Mucosa of descending colon (tissue), 3 donors: ENCODE measurements around the gene CXCR3. TPM values are rescaled to one million over a fixed set of nuclear protein-coding genes. Genes with fewer than 3 reads are reported as not detected.

Experiments used
- ATAC-seq: fragments of 200-7000 bp; cut with Tn5 transposase; one replicate; pipeline ENCODE4 v1.9.1; 2020; ENCODE audit warnings: mild to moderate bottlenecking, moderate library complexity
- DNase-seq, 3 donors: peaks; one replicate each; pipeline ENCODE4 v3.0.0-alpha.2; 2020
- H3K36me3 ChIP-seq: fragments of 200-600 bp; one replicate; pipeline ENCODE4 v1.8.0; 2021; ENCODE audit warnings: low read depth, mild to moderate bottlenecking
- H3K4me1 ChIP-seq: fragments of 200-600 bp; one replicate; pipeline ENCODE4 v1.8.0; 2021; ENCODE audit warnings: low read depth, mild to moderate bottlenecking
- H3K4me3 ChIP-seq: fragments of 200-600 bp; one replicate; pipeline ENCODE4 v1.8.0; 2021; ENCODE audit warnings: mild to moderate bottlenecking
- H3K9me3 ChIP-seq: fragments of 200-600 bp; one replicate; pipeline ENCODE4 v1.8.0; 2021; ENCODE audit warnings: mild to moderate bottlenecking
- intact Hi-C, 2 donors: fragments of 100-400 bp; cut with DNase I in 1 of 2; cut with micrococcal nuclease in 1 of 2; formaldehyde crosslinking; loops; one replicate each; pipeline versions ENCODE4 v1.11.0 to v1.11.1; 2022; cut with DNase I, micrococcal nuclease
- total RNA-seq, 3 donors: library from RNA; stranded (reverse); fragmentation: NEBNext Ultra II Directional in 2 of 3; extraction: Animal tissue kit (Norgen Biotek cat#: 25700) in 2 of 3; gene quantifications; one replicate each; pipeline versions ENCODE4 v1.2.1 to v1.2.4, GENCODE V29; 2021 to 2023
- TF ChIP-seq, protein P1 (sequence below): fragments of 200-600 bp; IDR thresholded peaks from one replicate; pipeline ENCODE4 v1.8.0; 2022; ENCODE audit warnings: antibody characterized with exemption, mild to moderate bottlenecking
- donor health status: DM: no; HTN: no; CAD: no; lungs with moderate emphysema.
- donor health status: DM: no; HTN: no; CAD: no.
- donor health status: DM: no; HTN: yes; CAD: no.

Gene CXCR3
- total RNA-seq, 3 donors from 2014 or later: 1.9 to 6.1 (median 2.1) TPM

GRCh38 chrX:71622576-71623450 lies 4.5 kb upstream of the CXCR3 start:
- no peak overlapping the region for H3K4me3 ChIP-seq
- intact Hi-C loops: no loop called here
- H3K36me3 ChIP-seq: no peaks in the 10 kb centered on the region
- ATAC-seq (peak; percentile 78), DNase-seq (peak; percentile 82 to 91 (median 84))
- peaks cover 33% of the 10 kb centered on the region for H3K4me1 ChIP-seq
- H3K9me3 ChIP-seq: no peaks in the 10 kb centered on the region
- TF ChIP-seq, protein P1, sequence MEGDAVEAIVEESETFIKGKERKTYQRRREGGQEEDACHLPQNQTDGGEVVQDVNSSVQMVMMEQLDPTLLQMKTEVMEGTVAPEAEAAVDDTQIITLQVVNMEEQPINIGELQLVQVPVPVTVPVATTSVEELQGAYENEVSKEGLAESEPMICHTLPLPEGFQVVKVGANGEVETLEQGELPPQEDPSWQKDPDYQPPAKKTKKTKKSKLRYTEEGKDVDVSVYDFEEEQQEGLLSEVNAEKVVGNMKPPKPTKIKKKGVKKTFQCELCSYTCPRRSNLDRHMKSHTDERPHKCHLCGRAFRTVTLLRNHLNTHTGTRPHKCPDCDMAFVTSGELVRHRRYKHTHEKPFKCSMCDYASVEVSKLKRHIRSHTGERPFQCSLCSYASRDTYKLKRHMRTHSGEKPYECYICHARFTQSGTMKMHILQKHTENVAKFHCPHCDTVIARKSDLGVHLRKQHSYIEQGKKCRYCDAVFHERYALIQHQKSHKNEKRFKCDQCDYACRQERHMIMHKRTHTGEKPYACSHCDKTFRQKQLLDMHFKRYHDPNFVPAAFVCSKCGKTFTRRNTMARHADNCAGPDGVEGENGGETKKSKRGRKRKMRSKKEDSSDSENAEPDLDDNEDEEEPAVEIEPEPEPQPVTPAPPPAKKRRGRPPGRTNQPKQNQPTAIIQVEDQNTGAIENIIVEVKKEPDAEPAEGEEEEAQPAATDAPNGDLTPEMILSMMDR: no peak

- no peak overlapping the region for H3K4me3 ChIP-seq
- TF ChIP-seq, protein P1: no peak
- no peaks in the 10 kb centered on the region for H3K9me3 ChIP-seq
- intact Hi-C loops: no loop called here
- DNase-seq (no peak), ATAC-seq (no peak)
- peaks cover 33% of the 10 kb centered on the region for H3K4me1 ChIP-seq
- no peaks in the 10 kb centered on the region for H3K36me3 ChIP-seq
Observed at GRCh38 chrX:71622032-71622575, 3.8 kb upstream of the CXCR3 start.

DNA sequence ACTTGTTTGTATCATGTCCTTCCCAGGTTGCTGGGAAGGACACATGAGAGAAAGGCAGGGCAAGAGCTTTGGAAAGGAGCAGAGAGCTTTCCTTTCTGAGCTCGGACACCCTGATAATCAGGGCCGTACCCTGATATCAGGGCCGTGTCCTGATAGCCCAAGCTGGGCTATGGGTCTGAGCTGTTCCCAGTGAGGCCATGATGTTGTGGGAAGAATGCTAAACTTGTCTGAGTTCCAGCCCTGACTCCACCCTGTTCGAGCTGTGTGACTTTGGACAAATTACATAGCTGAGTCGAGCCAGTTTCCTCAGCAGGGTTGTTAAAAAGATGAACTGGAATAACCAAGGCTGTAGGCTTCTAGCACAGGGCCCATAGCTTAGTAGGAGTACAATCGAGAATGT lies 3.3 kb upstream of the CXCR3 start:
- Histone ChIP-seq H3K4me3 (no peak overlapping the region), H3K36me3 (no peaks in the 10 kb centered on the region), H3K9me3 (no peaks in the 10 kb centered on the region), H3K4me1 (peaks cover 29% of the 10 kb centered on the region)
- TF ChIP-seq, protein P1: no peak
- ATAC-seq (peak; percentile 28), DNase-seq (peak in 2 of 3 donors; percentile 43 to 56)
- intact Hi-C loops: no loop called here

GRCh38 chrX:71619986-71620385 lies 1.7 kb upstream of the CXCR3 start:
- TF ChIP-seq, protein P1: no peak
- ATAC-seq (no peak), DNase-seq (no peak)
- Histone ChIP-seq H3K4me3 (no peak overlapping the region), H3K4me1 (peaks cover 22% of the 10 kb centered on the region), H3K36me3 (no peaks in the 10 kb centered on the region), H3K9me3 (no peaks in the 10 kb centered on the region)
- intact Hi-C loops: no loop called here

DNA sequence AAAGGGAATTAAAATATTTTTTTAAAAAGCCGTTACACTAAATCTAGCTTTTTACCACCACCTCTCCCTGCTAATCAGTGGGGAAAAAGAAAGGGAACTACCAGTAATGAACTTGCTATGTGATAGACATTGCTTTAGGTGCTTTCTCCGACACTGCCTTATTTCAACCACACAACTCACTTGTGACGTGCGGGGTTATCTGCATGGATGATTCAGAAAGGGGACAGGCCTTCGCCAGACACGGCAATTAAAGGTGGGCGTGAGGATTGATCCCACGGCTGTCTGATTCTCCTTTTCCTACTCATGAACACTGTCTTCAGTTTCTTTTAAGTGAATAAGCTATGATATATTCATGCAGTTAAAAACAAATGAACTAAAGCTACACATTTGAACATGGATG lies 882 bp upstream of the CXCR3 start:
- Histone ChIP-seq H3K4me3 (no peak overlapping the region), H3K36me3 (no peaks in the 10 kb centered on the region), H3K9me3 (no peaks in the 10 kb centered on the region), H3K4me1 (peaks cover 21% of the 10 kb centered on the region)
- no peak for ATAC-seq
- intact Hi-C loops: no loop called here
- TF ChIP-seq, protein P1: no peak
- DNase-seq: no peak
